B cell (primary cell): ENCODE measurements around the gene PSMD6. TPM values are rescaled to one million over a fixed set of nuclear protein-coding genes. Genes with fewer than 3 reads are reported as not detected.

ENCODE experiments used
- polyA plus RNA-seq: library from polyadenylated mRNA; depleted of rRNA; stranded (reverse); fragments of >200 nt; gene quantifications from 2 replicates; pipeline ENCODE4 v1.2.3, GENCODE V29; 2012
- small RNA-seq: library from RNA; depleted of rRNA; stranded (forward); fragments of <200 nt; gene quantifications from one replicate; pipeline ENCODE3, GENCODE V24; 2012; ENCODE audit warnings: low replicate concordance, low read depth; ENCODE audit not compliant: insufficient read length
- total RNA-seq, 2 donors: library from RNA; stranded (reverse); fragments of 120-200 nt in 1 of 2; gene quantifications; 1 replicate in 1 of 2; 2 replicates in 1 of 2; pipeline versions ENCODE4 v1.2.3 to v1.2.4, GENCODE V29; 2013 to 2022

The PSMD6 gene
- total and polyA plus RNA-seq, 2 donors (not counting 1 experiment from before 2014, with no cell fraction given): 34.7 to 63.4 TPM

Small RNA genes lying within 50 kb of the gene (small RNA-seq; reads per million reads assigned to genes)
- not detected for gene RF00012

Other genes with a start within 250 kb of the PSMD6 start
- not detected in 2 replicates for gene C3orf49, start 204.2 kb downstream of the PSMD6 start, total RNA-seq
- not detected in 2 replicates for gene C3orf49, start 204.2 kb downstream of the PSMD6 start, polyA plus RNA-seq
- gene THOC7, start 159.7 kb downstream of the PSMD6 start, total RNA-seq: 30.5 and 31.5 TPM in 2 replicates
- gene THOC7, start 159.7 kb downstream of the PSMD6 start, polyA plus RNA-seq: 17.5 and 18.0 TPM in 2 replicates
- 74.3 and 74.7 TPM in 2 replicates for gene ATXN7, start 159.6 kb downstream of the PSMD6 start, total RNA-seq
- gene ATXN7, start 159.6 kb downstream of the PSMD6 start, polyA plus RNA-seq: 18.1 and 23.7 TPM in 2 replicates
- 1.7 TPM in 1 of 2 replicates, not detected in the other for gene SCAANT1, start 111.1 kb downstream of the PSMD6 start, total RNA-seq
- not detected in 2 replicates for gene SCAANT1, start 111.1 kb downstream of the PSMD6 start, polyA plus RNA-seq
- gene PRICKLE2, start 202.0 kb upstream of the PSMD6 start, total RNA-seq: 1.1 and 1.4 TPM in 2 replicates
- 0.12 and 0.30 TPM in 2 replicates for gene PRICKLE2, start 202.0 kb upstream of the PSMD6 start, polyA plus RNA-seq